ENCODE results near the gene MYO1F.
A peak's percentile ranks its signal among the peaks of the same experiment; 100 is the strongest.

MYO1F gene

GRCh38 chr19:8600064-8600463 is 22.8 kb upstream of the MYO1F start:
- H3K4me1 ChIP-seq (ENCODE audit: control insufficient read depth, insufficient read depth, low read length), result no peaks in the 10 kb centered on the region
- no peaks in the 10 kb centered on the region for H3K27me3 ChIP-seq (ENCODE audit: control insufficient read depth, insufficient read depth, low read length)
- H3K4me3 ChIP-seq (ENCODE audit: low read depth, low read length), result no peak overlapping the region
- no peak overlapping the region for H3K9ac ChIP-seq (ENCODE audit: low read length)
- peaks cover 29% of the 10 kb centered on the region for H3K36me3 ChIP-seq (ENCODE audit: control insufficient read depth, insufficient read depth, low read length)
- no peak overlapping the region for H3K27ac ChIP-seq (ENCODE audit: low read depth, low read length)
- peaks cover 8% of the 10 kb centered on the region for H3K9me3 ChIP-seq (ENCODE audit: control insufficient read depth, insufficient read depth, low read depth, low read length)

DNA sequence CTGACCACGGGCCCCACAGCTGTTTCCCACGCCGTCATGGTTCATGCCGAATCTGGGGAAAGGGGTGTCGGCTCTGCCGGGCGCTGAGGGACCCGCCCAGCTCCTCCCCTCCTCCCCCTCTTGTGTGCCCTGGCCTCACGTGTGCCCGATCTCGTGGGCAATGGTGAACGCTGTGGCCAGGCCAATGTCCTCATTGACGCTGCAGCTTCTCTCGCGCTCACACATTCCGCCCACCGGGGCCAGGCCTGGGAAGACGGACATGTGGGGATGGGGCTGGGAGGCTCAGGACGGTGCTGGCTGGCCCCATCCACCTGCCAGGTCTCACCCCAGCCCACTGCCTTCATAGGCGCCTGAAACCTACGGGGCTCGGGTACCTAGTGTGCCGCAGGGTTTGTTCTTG is 18.9 kb upstream of the MYO1F start:
- H3K36me3 ChIP-seq (ENCODE audit: control insufficient read depth, insufficient read depth, low read length), result peaks cover 11% of the 10 kb centered on the region; the same call in 1 of the 2 replicates
- no peaks in the 10 kb centered on the region for H3K4me1 ChIP-seq (ENCODE audit: control insufficient read depth, insufficient read depth, low read length)
- no peak overlapping the region for H3K27ac ChIP-seq (ENCODE audit: low read depth, low read length)
- H3K9me3 ChIP-seq (ENCODE audit: control insufficient read depth, insufficient read depth, low read depth, low read length), result no peaks in the 10 kb centered on the region
- H3K27me3 ChIP-seq (ENCODE audit: control insufficient read depth, insufficient read depth, low read length), result peaks cover 5% of the 10 kb centered on the region
- H3K9ac ChIP-seq (ENCODE audit: low read length), result no peak overlapping the region
- no peak overlapping the region for H3K4me3 ChIP-seq (ENCODE audit: low read depth, low read length)

DNA sequence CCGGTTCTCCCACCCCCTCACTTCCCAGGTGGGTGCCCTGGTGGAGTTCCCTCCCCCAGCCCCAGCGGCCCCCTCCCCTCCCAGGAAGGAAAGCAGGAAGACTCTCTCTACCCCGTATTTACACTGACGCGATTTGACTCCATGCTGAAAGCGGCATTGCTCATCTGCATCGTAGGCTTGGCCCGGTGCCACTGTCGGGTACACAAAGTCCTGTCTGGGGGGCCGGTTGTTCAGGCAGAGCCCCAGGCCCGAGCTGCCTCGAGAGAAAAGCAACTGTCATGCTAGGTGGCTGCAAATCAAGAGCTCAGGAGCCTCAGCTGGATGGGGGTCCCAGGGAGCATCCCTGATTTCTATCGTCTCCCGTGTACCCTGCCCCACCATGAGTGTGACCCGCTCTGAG is 18.4 kb upstream of the MYO1F start:
- H3K4me1 ChIP-seq (ENCODE audit: control insufficient read depth, insufficient read depth, low read length), result no peaks in the 10 kb centered on the region; the same call in 1 of the 2 replicates
- no peak overlapping the region for H3K27ac ChIP-seq (ENCODE audit: low read depth, low read length)
- no peak overlapping the region for H3K9ac ChIP-seq (ENCODE audit: low read length)
- H3K36me3 ChIP-seq (ENCODE audit: control insufficient read depth, insufficient read depth, low read length), result peaks cover 11% of the 10 kb centered on the region; the same call in 1 of the 2 replicates
- no peak overlapping the region for H3K4me3 ChIP-seq (ENCODE audit: low read depth, low read length)
- peaks cover 10% of the 10 kb centered on the region for H3K27me3 ChIP-seq (ENCODE audit: control insufficient read depth, insufficient read depth, low read length)
- no peaks in the 10 kb centered on the region for H3K9me3 ChIP-seq (ENCODE audit: control insufficient read depth, insufficient read depth, low read depth, low read length)

DNA sequence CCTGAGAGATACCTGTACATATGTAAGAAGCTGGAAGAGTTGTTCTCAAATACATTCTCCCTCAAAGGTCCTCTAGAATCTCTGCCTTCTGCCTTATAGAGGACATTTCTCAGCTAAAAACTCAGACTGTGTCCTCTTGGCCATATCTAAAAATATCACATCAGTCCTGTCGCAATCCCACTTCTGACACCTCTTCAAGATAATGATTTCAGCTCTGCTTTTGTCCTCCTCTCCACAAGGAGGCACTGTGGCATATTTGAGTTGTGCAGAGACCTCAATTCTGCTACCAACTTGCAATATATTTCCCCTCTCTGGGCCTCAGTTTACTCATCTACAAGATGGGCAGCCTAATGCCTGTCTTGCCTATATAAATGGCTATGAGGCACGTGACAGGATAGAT is 16.7 kb upstream of the MYO1F start:
- Histone ChIP-seq H3K27me3 (ENCODE audit: control insufficient read depth, insufficient read depth, low read length) (peaks cover 14% of the 10 kb centered on the region), H3K36me3 (ENCODE audit: control insufficient read depth, insufficient read depth, low read length) (peaks cover 8% of the 10 kb centered on the region; the same call in 1 of the 2 replicates), H3K4me1 (ENCODE audit: control insufficient read depth, insufficient read depth, low read length) (no peaks in the 10 kb centered on the region; the same call in 1 of the 2 replicates), H3K27ac (ENCODE audit: low read depth, low read length) (no peak overlapping the region), H3K4me3 (ENCODE audit: low read depth, low read length) (no peak overlapping the region), H3K9me3 (ENCODE audit: control insufficient read depth, insufficient read depth, low read depth, low read length) (no peaks in the 10 kb centered on the region), H3K9ac (ENCODE audit: low read length) (no peak overlapping the region)

GRCh38 chr19:8592231-8593009 is 15.2 kb upstream of the MYO1F start:
- Histone ChIP-seq H3K9ac (ENCODE audit: low read length) (no peak overlapping the region), H3K27ac (ENCODE audit: low read depth, low read length) (no peak overlapping the region), H3K9me3 (ENCODE audit: control insufficient read depth, insufficient read depth, low read depth, low read length) (no peaks in the 10 kb centered on the region), H3K4me1 (ENCODE audit: control insufficient read depth, insufficient read depth, low read length) (no peaks in the 10 kb centered on the region; the same call in 1 of the 2 replicates), H3K4me3 (ENCODE audit: low read depth, low read length) (peak overlapping the region; percentile 68), H3K36me3 (ENCODE audit: control insufficient read depth, insufficient read depth, low read length) (peaks cover 5% of the 10 kb centered on the region; the same call in 1 of the 2 replicates), H3K27me3 (ENCODE audit: control insufficient read depth, insufficient read depth, low read length) (peaks cover 20% of the 10 kb centered on the region)

GRCh38 chr19:8589177-8589714 is 12.0 kb upstream of the MYO1F start:
- Histone ChIP-seq H3K4me3 (ENCODE audit: low read depth, low read length) (no peak overlapping the region), H3K9ac (ENCODE audit: low read length) (no peak overlapping the region), H3K27ac (ENCODE audit: low read depth, low read length) (no peak overlapping the region), H3K36me3 (ENCODE audit: control insufficient read depth, insufficient read depth, low read length) (no peaks in the 10 kb centered on the region), H3K9me3 (ENCODE audit: control insufficient read depth, insufficient read depth, low read depth, low read length) (no peaks in the 10 kb centered on the region), H3K4me1 (ENCODE audit: control insufficient read depth, insufficient read depth, low read length) (no peaks in the 10 kb centered on the region; the same call in 1 of the 2 replicates), H3K27me3 (ENCODE audit: control insufficient read depth, insufficient read depth, low read length) (peaks cover 23% of the 10 kb centered on the region)

DNA sequence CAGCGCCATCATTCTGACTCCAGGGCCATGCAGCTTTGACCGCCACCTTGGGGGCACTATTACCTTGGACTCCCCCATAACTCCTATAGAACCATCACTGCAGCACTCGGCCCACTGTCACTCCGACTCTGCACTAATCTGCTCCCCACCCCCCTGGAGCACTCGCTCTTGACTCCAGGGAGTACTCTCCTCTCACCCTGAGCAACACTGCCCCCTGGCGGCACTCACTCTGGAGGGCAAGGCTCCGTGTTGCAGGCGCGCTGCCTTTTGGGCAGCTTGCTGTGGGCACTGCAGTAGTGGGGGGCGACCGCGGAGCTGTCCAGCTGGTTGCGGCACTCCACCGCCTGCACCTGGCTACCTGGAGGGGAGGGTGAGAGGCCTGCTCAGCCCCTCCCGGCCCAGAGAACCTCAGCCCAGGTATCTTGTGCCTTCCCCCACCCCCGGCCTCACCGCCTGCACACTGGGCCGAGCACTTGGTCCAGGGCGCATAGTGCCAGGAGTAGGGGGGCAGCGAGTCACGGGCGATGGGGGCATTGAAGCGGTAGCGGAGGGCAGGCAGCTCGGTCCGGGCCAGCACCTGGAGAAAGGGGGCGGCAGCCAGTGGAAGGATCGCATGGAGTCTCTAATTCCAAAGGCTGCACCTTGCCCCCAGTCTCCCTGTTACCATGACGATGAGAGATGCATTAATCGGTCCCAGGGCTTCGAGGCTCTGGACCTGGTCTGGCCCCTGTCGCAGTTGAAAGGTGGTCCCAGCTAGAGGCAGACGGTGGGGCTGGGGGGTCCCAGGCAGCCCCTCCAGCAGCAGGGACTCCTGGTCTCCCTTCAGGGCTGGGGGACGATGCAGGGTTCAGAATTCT is 8.9 kb upstream of the MYO1F start:
- Histone ChIP-seq H3K27me3 (ENCODE audit: control insufficient read depth, insufficient read depth, low read length) (peaks cover 18% of the 10 kb centered on the region), H3K4me3 (ENCODE audit: low read depth, low read length) (no peak overlapping the region), H3K9me3 (ENCODE audit: control insufficient read depth, insufficient read depth, low read depth, low read length) (no peaks in the 10 kb centered on the region), H3K36me3 (ENCODE audit: control insufficient read depth, insufficient read depth, low read length) (no peaks in the 10 kb centered on the region), H3K27ac (ENCODE audit: low read depth, low read length) (no peak overlapping the region), H3K4me1 (ENCODE audit: control insufficient read depth, insufficient read depth, low read length) (no peaks in the 10 kb centered on the region; the same call in 1 of the 2 replicates), H3K9ac (ENCODE audit: low read length) (no peak overlapping the region)

GRCh38 chr19:8584965-8585893 is 8.0 kb upstream of the MYO1F start:
- Histone ChIP-seq H3K27me3 (ENCODE audit: control insufficient read depth, insufficient read depth, low read length) (peaks cover 13% of the 10 kb centered on the region), H3K36me3 (ENCODE audit: control insufficient read depth, insufficient read depth, low read length) (no peaks in the 10 kb centered on the region)

DNA sequence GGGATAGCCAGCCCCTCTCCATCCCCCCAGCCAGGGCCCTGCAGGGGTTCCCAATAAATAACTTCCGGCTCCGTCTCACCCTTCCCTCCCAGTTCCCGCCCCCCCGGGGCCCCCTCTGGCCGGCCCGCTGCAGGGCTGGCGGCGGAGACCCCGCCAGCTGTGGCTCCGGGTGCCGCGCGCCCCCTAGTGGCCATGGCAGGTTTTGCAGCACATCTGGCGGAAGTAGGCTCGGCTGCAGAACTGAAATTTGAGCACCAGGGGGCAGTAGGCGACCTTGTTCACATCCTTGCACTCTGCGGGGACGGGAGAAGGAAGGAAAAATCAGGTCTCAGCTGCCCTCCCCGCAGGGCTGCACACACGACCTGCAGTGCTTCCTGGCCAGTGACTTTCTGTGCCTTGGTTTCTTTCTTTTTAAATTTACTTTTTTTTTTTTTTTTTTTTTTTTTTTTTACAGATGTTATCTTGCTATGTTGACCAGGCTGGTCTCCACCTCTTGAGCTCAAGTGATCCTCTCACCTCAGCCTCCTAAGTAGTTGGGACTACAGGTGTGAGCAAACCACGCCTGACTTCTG is 3.6 kb upstream of the MYO1F start:
- H3K9ac ChIP-seq (ENCODE audit: low read length), result no peak overlapping the region
- 0 out of 2 replicates have a peak overlapping the region, but pooled peaks have one; percentile 8 for H3K4me3 ChIP-seq (ENCODE audit: low read depth, low read length)

More at GRCh38 chr19:8584965-8585893, 8.0 kb upstream of the MYO1F start:
- Histone ChIP-seq H3K9me3 (ENCODE audit: control insufficient read depth, insufficient read depth, low read depth, low read length) (no peaks in the 10 kb centered on the region), H3K27ac (ENCODE audit: low read depth, low read length) (no peak overlapping the region), H3K4me1 (ENCODE audit: control insufficient read depth, insufficient read depth, low read length) (no peaks in the 10 kb centered on the region), H3K9ac (ENCODE audit: low read length) (no peak overlapping the region), H3K4me3 (ENCODE audit: low read depth, low read length) (peak overlapping the region; percentile 21; the same call in 1 of the 2 replicates)

More for the DNA sequence above, 3.6 kb upstream of the MYO1F start:
- Histone ChIP-seq H3K27me3 (ENCODE audit: control insufficient read depth, insufficient read depth, low read length) (peaks cover 7% of the 10 kb centered on the region), H3K36me3 (ENCODE audit: control insufficient read depth, insufficient read depth, low read length) (no peaks in the 10 kb centered on the region), H3K4me1 (ENCODE audit: control insufficient read depth, insufficient read depth, low read length) (peaks cover 17% of the 10 kb centered on the region), H3K9me3 (ENCODE audit: control insufficient read depth, insufficient read depth, low read depth, low read length) (no peaks in the 10 kb centered on the region), H3K27ac (ENCODE audit: low read depth, low read length) (no peak overlapping the region)
